GM04504 (cell line): ENCODE results near the gene NGFR.
"Not testable (repeated sequence)": the region's sequence is repeated elsewhere in the genome, so short reads cannot be mapped to it uniquely, and the experiment has no call there.

Source experiments
- DNase-seq: peaks from one replicate; pipeline ENCODE4 v3.0.0-alpha.2; 2012; ENCODE audit warnings: low read depth

NGFR gene

GRCh38 chr17:49545806-49546545, 50.9 kb downstream of the NGFR start:
- DNase-seq, result no peak

DNA sequence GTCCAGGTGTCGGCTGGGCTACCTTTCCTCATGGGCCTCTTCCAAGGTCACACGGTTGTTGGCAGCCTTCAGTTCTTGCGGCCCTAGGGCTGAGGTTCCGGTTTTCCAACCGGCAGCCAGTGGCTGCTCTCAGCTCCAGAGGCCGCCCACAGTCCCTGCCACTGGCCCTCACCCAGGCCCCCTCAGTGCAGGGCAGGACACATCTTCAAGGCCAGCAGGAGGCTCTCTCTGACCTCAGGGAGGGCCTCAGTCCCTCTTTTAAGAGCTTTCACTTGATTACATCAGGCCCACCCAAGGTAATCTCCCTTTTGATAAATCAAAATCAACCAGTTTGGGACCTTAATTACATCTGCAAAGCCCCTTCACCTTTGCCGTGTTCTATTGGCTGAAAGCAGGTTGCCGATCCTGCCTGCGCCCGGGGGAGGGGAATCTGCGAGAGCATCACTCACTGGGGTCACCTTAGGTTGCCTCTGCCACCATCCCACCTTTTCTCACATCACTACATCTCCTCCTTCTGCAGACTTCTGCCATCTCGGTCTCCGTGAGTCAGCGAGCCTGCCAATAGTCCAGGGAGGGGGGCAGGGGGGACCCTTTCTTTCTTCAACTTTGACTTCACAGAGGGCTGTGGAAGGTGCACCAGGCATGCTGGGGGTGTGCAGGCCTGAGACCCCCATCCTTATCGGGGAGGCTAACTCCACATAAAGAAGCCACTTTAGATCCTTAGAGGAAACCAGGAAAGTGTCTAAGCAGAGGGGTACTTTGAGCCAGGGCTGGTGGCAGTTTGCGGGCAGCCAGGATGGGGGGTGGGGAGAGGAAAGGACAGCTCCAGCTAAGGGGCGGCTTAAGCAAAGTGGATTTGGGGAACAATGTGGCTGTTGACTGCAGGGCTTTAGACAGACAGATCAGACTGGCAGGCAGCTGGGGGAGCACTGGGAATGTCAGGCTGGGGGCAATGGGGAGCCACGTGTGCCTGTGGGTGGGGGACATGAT, 51.7 kb downstream of the NGFR start:
- DNase-seq, result no peak

DNA sequence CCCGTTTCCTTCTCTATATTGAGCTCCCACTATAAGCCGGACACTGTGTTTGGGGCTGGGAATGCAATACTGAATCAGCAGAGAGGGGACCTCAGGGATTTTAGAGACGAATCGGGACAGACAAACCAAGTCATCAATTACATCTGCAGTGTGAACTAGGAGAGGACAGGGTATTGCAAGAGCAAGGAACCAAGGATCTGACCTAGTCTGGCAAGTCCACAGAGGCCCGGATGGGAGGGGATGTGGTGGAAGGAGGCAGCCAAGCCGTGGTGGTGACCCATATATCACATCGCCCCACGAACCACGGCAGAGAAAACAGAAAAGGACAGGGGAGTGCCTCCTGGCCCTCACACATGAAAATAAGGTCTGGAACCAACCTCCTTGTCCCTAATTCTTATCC, 52.5 kb downstream of the NGFR start:
- no peak for DNase-seq

- DNase-seq, result no peak
These were observed 53.0 kb downstream of the NGFR start for GRCh38 chr17:49548051-49548505.

DNA sequence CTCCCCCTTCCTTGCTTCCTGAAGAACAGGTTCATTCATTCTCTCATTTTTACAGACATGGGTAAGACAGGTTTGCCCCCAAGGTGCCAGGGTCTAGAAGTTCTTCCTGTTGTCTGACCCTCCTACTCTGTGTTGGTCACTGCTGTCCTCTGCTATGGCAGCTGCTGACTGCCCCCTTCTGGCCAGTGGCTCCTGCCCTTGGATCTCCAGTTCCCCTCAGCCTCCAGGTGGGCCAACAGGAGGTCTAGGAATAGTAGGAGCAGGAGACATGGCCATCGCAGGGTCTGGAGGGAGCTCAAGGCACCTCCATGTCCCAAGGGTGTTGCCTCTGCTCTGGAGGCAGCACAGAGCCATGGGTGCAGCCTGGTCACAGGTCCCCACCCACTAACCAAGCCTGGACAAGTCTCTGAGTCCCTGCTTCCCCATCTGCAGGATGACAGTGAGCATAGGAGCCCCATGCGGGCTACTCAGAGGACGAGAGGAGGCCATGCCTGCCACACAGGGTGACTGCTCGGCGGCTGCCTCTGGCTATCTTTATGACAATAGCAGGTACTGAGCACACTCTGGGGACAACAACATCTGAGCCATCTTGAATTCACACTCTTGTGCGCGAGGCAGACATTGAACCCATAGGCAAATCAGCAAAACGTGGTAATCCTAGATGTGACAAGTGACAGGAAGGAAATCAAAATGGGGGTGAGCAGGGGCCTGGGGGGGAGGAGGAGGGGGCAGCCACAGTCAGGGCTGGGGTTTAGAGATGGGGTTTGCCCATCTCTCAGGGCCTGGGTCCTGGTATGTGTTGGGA, 53.6 kb downstream of the NGFR start:
- no peak for DNase-seq

DNA sequence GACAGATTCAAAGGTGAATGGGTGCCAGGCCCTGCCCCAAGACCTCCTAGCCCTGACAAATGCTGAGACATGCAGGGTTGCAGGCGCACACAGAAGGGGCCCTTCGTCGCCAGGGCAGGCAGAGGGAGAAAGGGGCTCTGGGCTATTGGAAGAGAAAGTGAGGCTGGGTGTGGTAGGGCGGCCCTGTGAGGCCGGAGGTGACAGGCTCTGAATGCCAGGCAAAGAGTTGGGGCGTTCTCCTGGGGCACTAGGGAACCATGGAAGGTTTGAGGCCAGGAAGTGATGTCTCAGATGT, 54.2 kb downstream of the NGFR start:
- no peak for DNase-seq

DNA sequence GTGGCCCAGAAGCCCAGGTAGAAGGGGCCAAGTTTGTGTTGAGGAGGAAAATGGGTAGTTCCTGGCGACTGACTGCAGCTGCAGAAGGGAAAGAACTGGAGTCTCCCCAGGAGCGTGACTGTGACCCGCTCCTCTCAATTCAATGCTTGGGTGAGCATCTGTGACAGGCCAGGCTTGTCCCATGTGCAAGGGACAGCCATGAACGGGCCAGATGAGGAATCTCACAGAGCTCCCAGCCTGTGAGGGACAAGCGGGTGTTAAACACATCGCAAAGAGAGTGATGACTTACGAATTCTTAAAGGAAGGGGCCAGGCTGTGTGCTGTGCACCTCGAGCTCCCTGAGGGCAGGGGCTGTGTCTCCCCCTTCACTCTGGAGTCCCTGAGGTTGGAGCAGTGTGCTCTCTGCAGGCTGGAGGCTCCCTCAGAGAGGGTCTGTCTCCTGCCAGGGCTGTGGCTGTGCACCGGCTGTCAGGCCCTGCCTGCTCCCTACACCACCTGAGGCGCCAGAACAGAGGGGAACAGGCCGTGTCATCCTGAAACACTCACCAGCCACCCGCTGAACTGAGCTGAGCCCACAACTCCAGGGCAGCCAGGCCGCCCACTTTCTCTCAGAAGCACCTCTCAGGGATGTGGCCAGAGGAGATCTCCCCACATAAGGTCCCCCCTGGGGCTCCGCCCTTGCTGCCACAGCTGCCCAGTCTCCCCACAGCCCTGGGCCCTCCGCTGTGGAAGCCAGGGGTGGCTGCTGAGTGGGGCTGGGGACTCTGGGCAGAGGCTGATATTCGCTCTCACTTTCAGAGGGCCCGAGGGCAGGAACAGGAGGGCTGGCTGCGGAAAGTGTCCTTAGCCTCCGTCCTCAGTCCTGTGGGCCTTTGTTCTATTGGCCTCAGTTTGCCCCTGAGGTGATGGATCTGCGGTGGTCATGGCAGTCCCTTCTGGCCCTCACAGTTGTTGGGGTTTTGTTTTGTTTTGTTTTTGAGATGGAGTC, 54.9 kb downstream of the NGFR start:
- no peak for DNase-seq

- not testable (repeated sequence) for DNase-seq
These were observed 55.7 kb downstream of the NGFR start for GRCh38 chr17:49550764-49551163.

- no peak for DNase-seq
These were observed 56.4 kb downstream of the NGFR start for GRCh38 chr17:49551221-49552069.

GRCh38 chr17:49552070-49552751, 57.1 kb downstream of the NGFR start:
- DNase-seq, result no peak

GRCh38 chr17:49553676-49554335, 58.7 kb downstream of the NGFR start:
- no peak for DNase-seq

GRCh38 chr17:49554694-49555494, 59.8 kb downstream of the NGFR start:
- DNase-seq, result no peak

GRCh38 chr17:49555495-49556222, 60.6 kb downstream of the NGFR start:
- no peak for DNase-seq

DNA sequence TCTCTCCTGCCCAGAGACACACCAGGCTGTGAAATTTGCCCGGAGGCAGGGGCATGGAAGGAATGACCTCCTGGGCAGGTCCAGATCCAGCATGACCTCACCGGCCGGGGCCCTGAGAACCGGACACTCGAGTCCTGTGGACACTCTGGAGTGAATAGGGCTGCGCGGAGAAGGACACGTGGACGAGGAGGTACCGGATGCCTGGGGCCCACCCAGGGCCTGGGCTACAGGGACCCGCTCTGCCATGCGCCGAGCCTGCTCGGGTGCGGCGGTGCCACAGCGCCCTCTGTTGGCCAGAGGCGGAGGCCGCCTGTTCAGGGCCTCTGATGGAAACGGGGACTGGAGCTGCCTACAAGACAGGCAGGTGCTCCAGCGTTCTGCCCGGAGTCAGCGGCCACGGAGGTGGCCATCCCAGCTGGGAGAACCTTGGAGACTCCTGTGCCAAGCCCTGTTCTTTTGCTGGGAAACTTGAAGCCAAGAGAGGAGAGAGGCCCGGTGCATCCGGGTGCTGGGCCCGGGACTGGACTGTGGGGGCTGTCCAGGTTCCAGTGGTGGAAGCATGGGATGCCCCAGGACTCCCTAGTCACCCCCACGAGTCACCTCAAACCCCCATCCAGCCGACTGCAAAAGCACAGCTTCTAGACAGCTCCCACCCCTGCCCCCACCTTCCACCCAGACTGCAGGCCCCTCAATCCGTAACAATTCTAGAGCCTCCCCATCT, 61.3 kb downstream of the NGFR start:
- no peak for DNase-seq

DNA sequence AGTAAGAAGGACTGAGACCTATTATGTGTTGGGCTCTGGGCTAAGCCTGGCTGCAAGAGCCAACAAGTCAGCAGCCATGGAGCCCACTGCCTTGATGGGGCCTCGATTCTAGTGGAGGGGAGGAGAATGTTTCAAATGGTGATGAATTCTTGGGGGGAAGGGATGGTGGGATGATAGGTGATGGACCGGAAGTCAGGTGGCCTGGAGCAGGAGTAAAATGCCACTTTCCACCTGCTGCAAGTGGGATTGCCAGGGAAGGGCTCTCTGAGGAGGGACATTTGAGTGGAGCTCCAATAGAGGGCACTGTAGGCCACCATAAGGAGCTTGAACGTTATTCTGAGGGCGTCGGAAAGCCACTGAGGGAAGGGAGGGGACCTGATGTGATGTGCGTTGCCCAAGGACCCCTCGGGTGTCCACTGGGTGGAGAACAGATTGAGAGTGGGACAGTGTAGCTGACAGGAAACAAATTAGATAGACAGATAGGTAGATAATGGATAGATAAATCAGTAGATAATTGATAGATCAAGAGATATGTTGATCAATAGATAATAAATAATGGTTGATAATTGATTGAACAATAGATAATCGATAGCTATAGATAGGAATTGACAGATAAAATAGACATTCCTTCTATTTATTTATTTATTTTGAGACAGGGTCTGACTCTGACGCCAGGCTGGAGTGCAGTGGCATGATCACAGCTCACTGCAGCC, 62.4 kb downstream of the NGFR start:
- no peak for DNase-seq
